DOHH2 (cell line): ENCODE results near the gene GPR3.

Source experiments
- H3F3A ChIP-seq: fragments of 200-600 bp; sonication (generic), shearing (Covaris generic); 2 replicates; pipeline ENCODE4 v1.6.0; 2016; ENCODE audit warnings: antibody characterized with exemption, mild to moderate bottlenecking; ENCODE audit not compliant: control insufficient read depth, insufficient read depth
- H3K27ac ChIP-seq: fragments of 200-600 bp; sonication (generic); 2 replicates; pipeline ENCODE4 v1.5.1; 2014; ENCODE audit warnings: low read depth, mild to moderate bottlenecking, low read length, moderate library complexity
- H3K27me3 ChIP-seq: fragments of 200-600 bp; sonication (generic); 2 replicates; pipeline ENCODE4 v1.6.1; 2014; ENCODE audit warnings: mild to moderate bottlenecking, low read length, mixed read lengths; ENCODE audit not compliant: control insufficient read depth
- H3K36me3 ChIP-seq: fragments of 200-600 bp; sonication (generic); 2 replicates; pipeline ENCODE4 v1.6.1; 2014; ENCODE audit warnings: mild to moderate bottlenecking, low read length, moderate library complexity, mixed read lengths; ENCODE audit not compliant: control insufficient read depth
- H3K4me1 ChIP-seq: fragments of 200-600 bp; sonication (generic); 2 replicates; pipeline ENCODE4 v1.6.1; 2014; ENCODE audit warnings: mild to moderate bottlenecking, low read length, mixed read lengths; ENCODE audit not compliant: control insufficient read depth
- H3K4me2 ChIP-seq: fragments of 200-600 bp; sonication (generic); 2 replicates; pipeline ENCODE4 v1.6.0; 2014; ENCODE audit warnings: mild to moderate bottlenecking, low read length, moderate library complexity
- H3K4me3 ChIP-seq: fragments of 200-600 bp; sonication (generic); 2 replicates; pipeline ENCODE4 v1.5.1; 2014; ENCODE audit warnings: mild to moderate bottlenecking, low read length, mixed read lengths
- H3K79me2 ChIP-seq: fragments of 200-600 bp; sonication (generic); 2 replicates; pipeline ENCODE4 v1.6.1; 2014; ENCODE audit warnings: mild to moderate bottlenecking, low read length, mixed read lengths; ENCODE audit not compliant: control insufficient read depth
- H3K9me2 ChIP-seq: fragments of 200-600 bp; sonication (generic); replicated peaks from 2 replicates; pipeline ENCODE4 v1.6.1; 2014; ENCODE audit warnings: mild to moderate bottlenecking, low read length, mixed read lengths; ENCODE audit not compliant: control insufficient read depth
- H3K9me3 ChIP-seq: fragments of 200-600 bp; sonication (generic); 2 replicates; pipeline ENCODE4 v1.6.1; 2014; ENCODE audit warnings: antibody characterized with exemption, low read length, mixed read lengths; ENCODE audit not compliant: control insufficient read depth, insufficient read depth
- H4K20me1 ChIP-seq: fragments of 200-600 bp; sonication (generic); 2 replicates; pipeline ENCODE4 v1.6.0; 2014; ENCODE audit warnings: low read depth, mild to moderate bottlenecking, antibody characterized with exemption, low read length, moderate library complexity; ENCODE audit not compliant: control insufficient read depth, insufficient read depth
- CTCF ChIP-seq: fragments of 200-600 bp; sonication (generic); IDR thresholded peaks from one replicate; pipeline ENCODE4 v1.5.1; 2014; ENCODE audit warnings: antibody characterized with exemption, mild to moderate bottlenecking, low read depth, low read length; ENCODE audit not compliant: poor library complexity, severe bottlenecking
- EZH2phosphoT487 ChIP-seq: fragments of 200-600 bp; sonication (generic); IDR thresholded peaks from 2 replicates; pipeline ENCODE4 v1.6.1; 2017; ENCODE audit warnings: borderline replicate concordance, mild to moderate bottlenecking, antibody characterized with exemption, low read length, moderate library complexity, mixed read lengths

GPR3 gene

GRCh38 chr1:27355683-27356082 is 36.7 kb upstream of the GPR3 start:
- Histone ChIP-seq H3K79me2 (no peaks in the 10 kb centered on the region), H3K27ac (no peak overlapping the region), H3K4me1 (peaks cover 20% of the 10 kb centered on the region), H3K4me2 (no peak overlapping the region), H3K4me3 (no peak overlapping the region), H4K20me1 (no peaks in the 10 kb centered on the region), H3K27me3 (peaks cover 24% of the 10 kb centered on the region), H3K9me3 (no peaks in the 10 kb centered on the region), H3K9me2 (no peaks in the 10 kb centered on the region), H3F3A (no peaks in the 10 kb centered on the region), H3K36me3 (no peaks in the 10 kb centered on the region)
- no peak for TF ChIP-seq EZH2phosphoT487
- no peak for TF ChIP-seq CTCF

- Histone ChIP-seq H4K20me1 (no peaks in the 10 kb centered on the region), H3K79me2 (no peaks in the 10 kb centered on the region), H3K27me3 (peaks cover 29% of the 10 kb centered on the region), H3K36me3 (no peaks in the 10 kb centered on the region), H3K4me1 (peaks cover 25% of the 10 kb centered on the region), H3K9me3 (no peaks in the 10 kb centered on the region), H3K9me2 (no peaks in the 10 kb centered on the region), H3F3A (no peaks in the 10 kb centered on the region), H3K4me2 (no peak overlapping the region), H3K4me3 (no peak overlapping the region), H3K27ac (no peak overlapping the region)
- TF ChIP-seq EZH2phosphoT487 (no peak), CTCF (no peak)
These were observed 36.2 kb upstream of the GPR3 start for GRCh38 chr1:27356277-27356618.

GRCh38 chr1:27356619-27357280 is 35.7 kb upstream of the GPR3 start:
- peak overlapping the region; percentile 53 for H3K4me3 ChIP-seq
- no peak overlapping the region for H3K27ac ChIP-seq
- peaks cover 29% of the 10 kb centered on the region for H3K27me3 ChIP-seq
- no peaks in the 10 kb centered on the region for H3K9me2 ChIP-seq
- no peaks in the 10 kb centered on the region for H4K20me1 ChIP-seq
- H3K79me2 ChIP-seq: no peaks in the 10 kb centered on the region
- peak overlapping the region; percentile 69; the same call in 1 of the 2 replicates for H3K4me2 ChIP-seq
- no peaks in the 10 kb centered on the region for H3K9me3 ChIP-seq
- no peaks in the 10 kb centered on the region for H3K36me3 ChIP-seq
- no peaks in the 10 kb centered on the region for H3F3A ChIP-seq
- no peak for TF ChIP-seq CTCF
- TF ChIP-seq EZH2phosphoT487: no peak
- H3K4me1 ChIP-seq: peaks cover 25% of the 10 kb centered on the region
